Myocyte (in vitro differentiated cells): ENCODE data around the gene QRSL1. TPM values are rescaled to one million over a fixed set of nuclear protein-coding genes. Genes with fewer than 3 reads are reported as not detected.
A peak's percentile ranks its signal among the peaks of the same experiment; 100 is the strongest.
"Not testable (repeated sequence)": the region's sequence is repeated elsewhere in the genome, so short reads cannot be mapped to it uniquely, and the experiment has no call there.

Experiments
- DNase-seq: peaks from one replicate; pipeline ENCODE4 v3.0.0-alpha.2; 2012; ENCODE audit warnings: low read depth
- total RNA-seq: library from RNA; depleted of rRNA; stranded (reverse); fragments of >200 nt; gene quantifications from 2 replicates; pipeline ENCODE4 v1.2.3, GENCODE V29; 2014

QRSL1 gene
- total RNA-seq, 1 donor from 2014 or later, result 13.4 TPM

- DNase-seq, result no peak
Observed at GRCh38 chr6:106622412-106622811, 7.0 kb upstream of the QRSL1 start.

DNA sequence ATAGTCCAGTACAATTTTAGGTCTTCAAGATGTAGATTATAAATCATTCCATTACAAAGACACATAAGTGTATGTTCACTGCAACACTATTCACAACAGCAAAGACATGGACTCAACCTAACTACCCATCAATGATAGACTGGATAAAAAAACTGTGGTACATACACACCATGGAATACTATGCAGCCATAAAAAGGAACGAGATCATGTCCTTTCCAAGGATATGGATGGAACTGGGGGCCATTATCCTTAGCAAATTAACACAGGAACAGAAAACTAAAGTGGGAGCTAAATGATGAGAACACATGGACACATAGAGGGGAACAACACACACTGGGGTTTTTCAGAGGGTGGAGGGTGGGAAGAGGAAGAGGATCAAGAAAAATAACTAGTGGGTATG, 6.3 kb upstream of the QRSL1 start:
- no peak for DNase-seq

- DNase-seq, result no peak
Observed at GRCh38 chr6:106626485-106626884, 2.9 kb upstream of the QRSL1 start.

DNA sequence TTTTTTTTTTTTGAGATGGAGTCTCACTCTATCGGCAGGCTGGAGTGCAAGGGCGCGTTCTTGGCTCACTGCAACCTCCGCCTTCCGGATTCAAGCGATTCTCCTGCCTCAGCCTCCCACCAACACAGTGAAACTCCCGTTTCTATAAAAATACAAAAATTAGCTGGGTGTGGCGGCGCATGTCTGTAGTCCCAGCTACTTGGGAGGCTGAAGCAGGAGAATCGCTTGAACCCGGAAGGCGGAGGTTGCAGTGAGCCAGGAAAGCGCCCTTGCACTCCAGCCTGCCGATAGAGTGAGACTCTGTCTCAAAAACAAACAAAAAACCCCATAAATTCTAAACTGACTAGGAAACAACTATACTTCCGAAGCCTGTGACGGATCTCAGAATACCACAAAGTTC, 1.6 kb upstream of the QRSL1 start:
- DNase-seq, result not testable (repeated sequence)

DNA sequence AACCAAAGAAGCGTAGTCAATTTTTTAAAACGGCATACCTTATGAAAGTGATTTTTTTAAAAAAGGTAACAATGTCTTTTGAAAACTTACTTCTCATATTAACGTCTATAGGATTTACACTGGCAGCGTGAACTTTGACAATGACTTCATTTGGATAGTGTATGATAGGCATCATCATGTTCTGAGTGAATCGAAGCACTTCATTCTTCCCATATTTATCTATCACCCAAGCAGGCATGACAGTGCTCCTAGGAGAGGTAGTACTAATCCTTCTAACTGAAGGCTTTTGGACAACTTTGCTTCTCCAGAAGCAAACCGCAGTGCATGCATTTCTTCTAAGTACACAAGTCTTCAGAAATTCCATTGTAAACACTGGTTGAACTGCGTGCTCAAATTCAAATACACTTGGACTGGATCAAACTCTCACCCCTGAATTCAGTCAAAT, 698 bp upstream of the QRSL1 start:
- no peak for DNase-seq

- no peak for DNase-seq
Observed at GRCh38 chr6:106629859-106630163, 433 bp downstream of the QRSL1 start.

DNA sequence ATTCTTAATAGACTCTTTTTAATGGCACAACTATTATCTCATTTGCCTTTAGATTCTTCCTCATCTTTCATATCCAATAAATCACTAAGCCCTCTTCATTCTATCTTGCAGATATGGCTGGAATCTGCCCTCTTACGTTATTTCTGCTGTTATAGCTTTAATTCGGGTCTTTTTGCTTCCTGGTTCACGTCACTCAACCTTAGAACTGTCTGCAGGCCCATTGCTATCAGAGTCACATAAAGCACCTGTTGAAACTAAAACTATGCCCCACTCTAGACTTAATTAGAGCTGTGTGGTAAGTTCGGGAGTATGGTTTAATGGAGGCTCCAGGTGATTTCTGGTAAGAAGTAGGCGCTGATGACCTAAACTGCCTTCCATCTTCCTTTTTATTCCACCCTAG, 988 bp downstream of the QRSL1 start:
- peak; percentile 10 for DNase-seq

DNA sequence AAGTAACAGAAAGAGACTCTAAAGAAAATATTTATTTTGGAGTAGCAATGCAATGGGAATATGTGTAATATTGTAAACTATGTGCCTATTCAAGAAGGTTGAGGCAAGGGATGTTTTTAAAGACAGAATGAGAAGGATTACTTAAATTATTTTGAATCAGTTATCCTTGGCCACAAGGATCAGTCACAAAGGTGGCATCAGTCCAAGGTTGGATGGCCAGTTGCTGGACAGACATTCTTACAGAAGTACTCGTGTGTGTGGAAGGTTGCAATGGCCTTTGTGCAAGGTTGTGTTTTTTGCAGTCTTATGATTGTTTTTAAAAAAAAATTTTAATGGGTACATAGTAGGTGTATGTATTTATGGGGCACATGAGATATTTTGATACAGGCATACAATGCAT, 2.0 kb downstream of the QRSL1 start:
- DNase-seq, result peak; percentile 74

DNA sequence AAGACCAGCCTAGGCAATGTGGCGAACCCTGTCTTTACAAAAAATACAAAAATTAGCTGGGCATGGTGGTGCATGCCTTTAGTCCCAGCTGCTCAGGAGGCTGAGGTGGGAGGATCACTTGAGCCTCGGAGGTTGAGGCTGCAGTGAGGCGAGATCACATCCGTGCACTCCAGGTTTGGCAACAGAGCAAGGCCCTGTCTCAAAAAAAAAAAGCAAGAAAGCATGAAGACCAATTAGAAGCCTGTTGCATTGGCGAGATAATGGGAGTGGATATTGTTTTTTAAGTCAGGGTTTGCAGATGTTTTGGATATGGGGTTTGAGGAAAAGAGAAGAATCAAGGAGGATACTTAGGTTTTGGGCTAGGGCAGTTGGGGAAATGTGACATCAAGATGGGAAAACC, 5.2 kb downstream of the QRSL1 start:
- DNase-seq, result no peak

- no peak for DNase-seq
Observed at GRCh38 chr6:106637051-106637716, 7.8 kb downstream of the QRSL1 start.

- no peak for DNase-seq
Observed at GRCh38 chr6:106637717-106638341, 8.5 kb downstream of the QRSL1 start.

DNA sequence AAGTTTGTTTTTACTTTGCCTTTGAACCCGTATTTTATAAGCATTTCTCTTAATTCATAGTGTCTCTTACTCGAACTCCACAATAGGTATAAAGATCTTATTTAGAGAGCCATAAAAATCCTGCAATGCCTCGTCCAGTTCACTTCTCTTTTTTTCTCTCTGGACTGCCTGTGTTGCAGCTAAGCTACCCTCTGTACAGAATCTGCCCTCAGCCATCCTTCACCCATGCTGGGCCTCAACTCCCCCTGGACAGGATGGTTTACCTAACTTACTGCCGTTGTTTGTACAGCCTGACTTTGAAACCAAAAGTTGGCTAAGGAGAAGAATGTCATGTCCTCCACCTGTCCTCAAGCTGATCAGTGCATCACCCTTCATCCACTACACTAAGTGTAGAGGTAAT, 10.4 kb downstream of the QRSL1 start:
- no peak for DNase-seq

GRCh38 chr6:106642476-106642875, 13.1 kb downstream of the QRSL1 start:
- DNase-seq, result no peak

DNA sequence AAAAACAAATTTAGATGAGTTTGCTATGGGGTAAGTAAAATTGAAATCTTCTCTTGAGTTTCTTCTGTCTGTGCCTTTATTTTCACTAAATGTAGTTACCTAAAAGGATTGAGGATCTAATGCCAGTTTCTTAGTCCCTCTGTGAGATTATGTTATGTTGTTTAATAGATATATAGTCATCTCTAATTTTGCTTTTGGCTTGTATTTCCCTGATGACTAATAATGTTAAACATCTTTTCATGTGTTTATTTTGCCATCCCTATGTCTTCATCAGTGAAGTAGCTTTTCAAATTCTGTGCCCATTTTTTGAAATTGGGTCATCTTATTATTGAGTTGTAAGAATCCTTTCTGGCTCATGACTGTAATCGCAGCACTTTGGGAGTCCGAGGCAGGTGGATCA, 13.7 kb downstream of the QRSL1 start:
- DNase-seq, result no peak

GRCh38 chr6:106648651-106649308, 19.4 kb downstream of the QRSL1 start:
- DNase-seq, result no peak

DNA sequence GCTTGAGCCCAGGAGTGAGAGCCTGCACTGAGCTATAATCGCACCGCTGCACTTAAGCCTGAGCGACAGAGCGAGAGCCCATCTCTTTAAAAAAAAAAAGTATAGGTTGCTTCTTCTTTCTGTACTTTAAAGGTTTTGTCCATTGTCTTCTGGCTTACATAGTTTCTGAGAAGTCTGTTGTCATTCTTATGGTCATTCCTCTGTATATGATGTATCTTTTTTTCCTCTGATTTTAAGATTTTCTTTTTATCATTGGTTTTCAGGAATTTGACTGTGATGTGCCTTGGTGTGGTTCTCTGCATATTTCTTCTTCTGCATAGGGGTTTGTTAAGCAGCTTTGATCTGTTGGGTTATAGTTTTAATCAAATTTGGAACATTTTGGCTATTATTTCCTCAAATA, 29.1 kb downstream of the QRSL1 start:
- DNase-seq, result no peak

DNA sequence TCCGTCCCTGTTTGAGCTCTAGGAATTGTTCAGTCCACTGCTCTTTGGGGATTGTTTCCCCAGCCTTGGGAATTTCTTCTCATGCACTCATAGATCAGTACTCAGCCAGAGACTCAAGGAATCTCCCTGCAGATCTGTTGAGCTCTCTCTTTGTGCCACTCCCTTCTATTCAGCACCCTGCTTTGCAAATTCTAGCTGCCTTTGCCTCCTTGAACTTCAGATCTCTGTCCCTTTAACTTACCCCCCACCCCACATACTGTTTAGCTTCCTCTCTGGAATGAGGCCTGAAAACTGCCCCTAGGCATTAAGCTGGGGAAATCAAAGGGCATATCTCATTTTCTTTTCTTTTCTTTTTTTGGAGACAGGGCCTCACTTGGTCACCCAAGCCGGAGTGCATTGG, 30.5 kb downstream of the QRSL1 start:
- no peak for DNase-seq

GRCh38 chr6:106662458-106662857, 33.1 kb downstream of the QRSL1 start:
- no peak for DNase-seq

DNA sequence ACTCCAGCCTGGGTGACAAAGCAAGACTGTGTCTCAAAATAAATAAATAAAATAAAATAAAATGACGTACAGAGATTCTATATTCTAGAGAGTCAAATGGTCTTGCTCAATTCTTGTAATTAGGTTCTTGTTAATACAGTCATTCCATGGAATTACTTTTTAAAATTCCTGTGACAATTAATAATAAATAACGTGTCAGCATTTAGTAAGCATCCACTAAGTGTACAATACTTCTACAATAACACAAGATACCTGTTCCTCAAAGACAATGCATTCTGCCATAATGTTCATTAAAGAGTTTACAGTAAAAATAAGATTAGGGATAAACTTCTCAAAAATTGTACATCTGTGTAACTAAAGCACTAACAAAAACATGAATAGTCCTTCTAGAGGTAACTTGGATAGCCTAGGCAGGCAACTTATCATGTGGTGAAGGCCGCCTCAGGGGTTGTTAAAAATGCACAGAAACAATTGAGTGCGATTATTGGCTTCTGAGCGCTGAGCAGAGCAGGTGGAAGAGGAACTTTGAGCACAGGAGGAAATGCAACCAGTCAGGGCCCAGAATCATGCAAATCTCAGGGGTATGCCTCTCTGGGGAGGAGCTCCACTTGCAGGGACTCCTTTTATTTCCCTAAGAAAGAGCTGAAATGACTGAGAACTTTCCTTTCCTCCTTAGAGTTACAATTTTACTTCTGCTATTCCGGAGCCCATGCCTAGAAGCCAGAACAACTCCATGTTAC, 37.1 kb downstream of the QRSL1 start:
- no peak for DNase-seq

DNA sequence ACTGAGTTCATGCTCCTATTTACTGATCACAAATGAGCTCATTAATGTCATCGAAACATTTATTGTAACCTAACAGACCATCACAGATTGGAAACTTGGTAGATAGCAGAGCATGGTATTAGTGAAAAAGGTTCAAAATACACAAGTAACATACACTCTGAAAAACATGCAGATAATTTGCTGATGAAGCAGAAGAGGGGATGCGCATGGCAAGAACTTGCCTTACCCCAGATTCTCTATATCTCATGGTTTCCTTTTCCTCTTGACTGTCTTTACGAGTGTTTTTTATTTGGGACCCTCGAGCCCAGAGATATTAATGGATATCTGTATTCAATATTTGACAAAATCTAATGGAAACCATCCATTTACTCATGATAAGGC, 37.6 kb downstream of the QRSL1 start:
- DNase-seq, result no peak

DNA sequence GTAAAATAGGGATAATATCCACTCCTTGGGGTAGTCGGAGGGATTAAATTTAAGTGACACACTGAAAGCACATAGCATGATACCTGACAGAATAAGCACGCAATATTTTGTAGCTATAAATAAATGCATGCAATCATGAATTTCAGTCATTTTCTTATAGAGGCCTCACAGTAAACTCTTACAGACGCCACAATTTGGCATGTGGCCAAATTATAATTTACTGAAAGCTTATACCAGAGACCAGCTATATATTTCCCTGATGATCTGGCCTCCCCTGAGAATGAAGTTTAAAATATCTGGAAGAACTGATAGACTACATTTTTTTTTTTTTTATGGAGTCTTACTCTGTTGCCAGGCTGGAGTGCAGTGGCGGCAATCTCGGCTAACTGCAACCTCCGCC, 40.9 kb downstream of the QRSL1 start:
- DNase-seq, result no peak

DNA sequence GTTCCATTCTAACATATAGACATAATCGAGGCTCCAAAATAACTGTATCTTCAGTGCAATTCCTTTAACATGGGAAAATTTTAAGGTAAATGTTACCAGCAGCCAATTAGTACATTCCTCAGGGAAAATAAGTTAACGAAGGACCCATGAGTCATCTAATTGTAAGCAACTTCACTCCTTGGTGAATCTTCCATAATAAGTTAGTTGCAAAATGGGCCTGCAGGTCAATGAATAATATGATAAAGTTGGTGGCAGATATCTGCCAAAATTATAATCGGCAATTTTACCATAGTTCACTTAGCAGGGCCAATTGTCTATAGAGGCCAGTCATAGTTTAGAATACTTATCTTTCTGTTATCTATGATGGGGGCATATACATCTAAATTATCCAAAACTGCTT, 42.3 kb downstream of the QRSL1 start:
- no peak for DNase-seq
